Astrocyte of the cerebellum (primary cell): Measurements from ENCODE around the gene PPP1R2.

Experiments
- DNase-seq: peaks from one replicate; pipeline ENCODE4 v3.0.0-alpha.2; 2011; ENCODE audit warnings: low read depth
- H3K4me3 ChIP-seq: 2 replicates; pipeline ENCODE4 v1.5.1; 2011; ENCODE audit warnings: mild to moderate bottlenecking, low read depth, low read length, moderate library complexity
- CTCF ChIP-seq: IDR thresholded peaks from 2 replicates; pipeline ENCODE4 v1.5.1; 2012; ENCODE audit warnings: low read length, low read depth, moderate library complexity, mild to moderate bottlenecking; ENCODE audit errors: missing control alignments
- in situ Hi-C: cut with HindIII; loops from 2 replicates; pipeline ENCODE4 v1.10.0; 2017; ENCODE audit warnings: low sequenced_read_pairs

Gene PPP1R2

GRCh38 chr3:195583831-195584542 is 40.9 kb upstream of the PPP1R2 start, which contains the start of gene APOD:
Gene APOD, minus strand, starts transcription at chr3:195583940. Its CDS starts 4,479 bp downstream, at chr3:195579461.
- no peak for TF ChIP-seq CTCF
- no peak for DNase-seq
- in situ Hi-C loops: no loop called here
- H3K4me3 ChIP-seq: no peak within 1 kb of the TSS

- DNase-seq: no peak
- in situ Hi-C loops: no loop called here
- TF ChIP-seq CTCF: no peak
- no peak overlapping the region for H3K4me3 ChIP-seq
Measured at GRCh38 chr3:195582947-195583346, 39.8 kb upstream of the PPP1R2 start.

- in situ Hi-C loops: no loop called here
- DNase-seq: no peak
- no peak overlapping the region for H3K4me3 ChIP-seq
- TF ChIP-seq CTCF: no peak
Measured at GRCh38 chr3:195580744-195581443, 37.8 kb upstream of the PPP1R2 start.

GRCh38 chr3:195579281-195579680 is 36.2 kb upstream of the PPP1R2 start:
- in situ Hi-C loops: no loop called here
- DNase-seq: no peak
- TF ChIP-seq CTCF: no peak
- no peak overlapping the region for H3K4me3 ChIP-seq

GRCh38 chr3:195578565-195578964 is 35.4 kb upstream of the PPP1R2 start:
- TF ChIP-seq CTCF: no peak
- in situ Hi-C loops: no loop called here
- no peak for DNase-seq
- no peak overlapping the region for H3K4me3 ChIP-seq

GRCh38 chr3:195577645-195578177 is 34.6 kb upstream of the PPP1R2 start:
- no peak for DNase-seq
- in situ Hi-C loops: no loop called here
- TF ChIP-seq CTCF: no peak
- no peak overlapping the region for H3K4me3 ChIP-seq
